Activated CD8-positive, alpha-beta memory T cell treated with anti-CD3 and anti-CD28 coated beads for 36 hours (primary cell): ENCODE data around the gene C22orf31. TPM values are rescaled to one million over a fixed set of nuclear protein-coding genes. Genes with fewer than 3 reads are reported as not detected.
"Not testable (repeated sequence)": the region's sequence is repeated elsewhere in the genome, so short reads cannot be mapped to it uniquely, and the experiment has no call there.

Experiments
- CTCF ChIA-PET: fragments of 350-600 bp; sonication (Branson Sonifier 250); formaldehyde crosslinking; loops from one replicate; lab custom pipeline; 2021; ENCODE audit warnings: antibody characterized with exemption; lab: Charles Lee
- POLR2A ChIA-PET: fragments of 350-600 bp; sonication (Branson Sonifier 250); formaldehyde crosslinking; loops from one replicate; lab custom pipeline; 2021; ENCODE audit warnings: antibody characterized with exemption; lab: Charles Lee
- total RNA-seq, 2 experiments: library from RNA; stranded (reverse); gene quantifications; one replicate each; pipeline ENCODE4 v1.2.3, GENCODE V29; 2021

The C22orf31 gene
- total RNA-seq, 2 experiments from 2014 or later = not detected

DNA sequence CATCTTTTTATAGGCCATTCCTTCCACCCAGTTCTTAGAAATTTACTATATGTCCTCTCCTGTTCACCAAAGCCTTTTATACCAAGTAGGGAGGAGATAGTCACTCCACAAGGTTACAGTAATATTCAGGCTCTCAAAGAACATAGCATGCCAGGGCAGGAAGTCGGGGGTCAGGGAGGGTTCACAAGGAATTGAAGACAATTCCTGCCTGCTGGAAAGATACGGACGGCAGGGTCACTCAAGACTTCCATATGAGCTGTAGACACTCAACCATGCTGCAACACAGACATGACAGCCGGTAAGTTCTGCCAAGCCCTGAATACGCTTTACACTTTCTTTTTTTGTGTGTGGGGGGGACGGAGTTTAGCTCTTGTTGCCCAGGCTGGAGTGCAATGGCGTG is 700 bp downstream of the C22orf31 start:
- POLR2A ChIA-PET = no interaction called here
- CTCF ChIA-PET = no interaction called here

- ChIA-PET CTCF (no interaction called here), POLR2A (no interaction called here)
Observed at GRCh38 chr22:29060251-29060869, 1.3 kb downstream of the C22orf31 start.

- ChIA-PET POLR2A (no interaction called here), CTCF (no interaction called here)
Observed at GRCh38 chr22:29056472-29056871, 5.2 kb downstream of the C22orf31 start.

GRCh38 chr22:29055192-29055830 is 6.3 kb downstream of the C22orf31 start:
- ChIA-PET CTCF (no interaction called here), POLR2A (no interaction called here)

GRCh38 chr22:29054251-29054767 is 7.3 kb downstream of the C22orf31 start:
- POLR2A ChIA-PET = no interaction called here

GRCh38 chr22:29053048-29053702 is 8.5 kb downstream of the C22orf31 start:
- ChIA-PET CTCF (no interaction called here), POLR2A (no interaction called here)

More at GRCh38 chr22:29054251-29054767, 7.3 kb downstream of the C22orf31 start:
- CTCF ChIA-PET = no interaction called here

GRCh38 chr22:29050457-29050856 is 11.2 kb downstream of the C22orf31 start:
- CTCF ChIA-PET = interaction anchor here (0.8 kb wide), 1 partner anchor 104 kb away, joined by 3 read pairs; no protein-coding TSS in a partner anchor
- POLR2A ChIA-PET = no interaction called here

- POLR2A ChIA-PET = no interaction called here
Observed at GRCh38 chr22:29049655-29050263, 11.9 kb downstream of the C22orf31 start.

DNA sequence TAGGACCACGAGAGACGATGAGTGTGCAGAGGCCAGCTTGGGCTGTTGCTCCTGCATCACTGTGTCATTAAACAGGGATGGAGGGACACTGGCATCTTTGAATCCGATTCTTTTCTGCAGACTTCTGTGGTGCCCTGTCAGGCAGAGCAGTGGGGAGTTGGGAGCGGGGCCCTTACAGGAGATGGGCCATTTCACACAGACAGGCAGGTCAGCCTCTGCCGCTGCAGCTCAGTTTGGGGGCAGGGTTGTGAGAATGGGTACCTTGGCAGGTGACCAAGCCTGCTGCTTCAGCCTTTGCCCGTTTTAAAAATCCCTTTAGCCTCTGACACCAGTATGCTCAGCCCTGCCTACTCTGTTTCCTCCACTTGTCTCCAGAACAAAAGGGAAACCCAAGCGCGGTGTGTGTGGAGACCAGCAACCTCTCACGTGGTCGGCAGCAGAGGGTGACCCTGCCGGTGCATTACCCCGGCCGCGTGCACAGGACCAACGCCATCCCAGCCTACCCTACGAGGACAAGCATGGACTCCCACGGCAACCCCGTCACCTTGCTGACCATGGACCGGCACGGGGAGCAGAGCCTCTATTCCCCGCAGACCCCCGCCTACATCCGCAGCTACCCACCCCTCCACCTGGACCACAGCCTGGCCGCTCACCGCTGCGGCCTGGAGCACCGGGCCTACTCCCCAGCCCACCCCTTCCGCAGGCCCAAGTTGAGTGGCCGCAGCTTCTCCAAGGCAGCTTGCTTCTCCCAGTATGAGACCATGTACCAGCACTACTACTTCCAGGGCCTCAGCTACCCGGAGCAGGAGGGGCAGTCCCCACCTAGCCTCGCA is 12.6 kb downstream of the C22orf31 start:
- POLR2A ChIA-PET = no interaction called here
- CTCF ChIA-PET = no interaction called here

More at GRCh38 chr22:29049655-29050263, 11.9 kb downstream of the C22orf31 start:
- CTCF ChIA-PET = interaction anchor here (0.6 to 0.8 kb wide), 2 partner anchors 104 to 196 kb away, joined by 3 read pairs; no protein-coding TSS in a partner anchor

DNA sequence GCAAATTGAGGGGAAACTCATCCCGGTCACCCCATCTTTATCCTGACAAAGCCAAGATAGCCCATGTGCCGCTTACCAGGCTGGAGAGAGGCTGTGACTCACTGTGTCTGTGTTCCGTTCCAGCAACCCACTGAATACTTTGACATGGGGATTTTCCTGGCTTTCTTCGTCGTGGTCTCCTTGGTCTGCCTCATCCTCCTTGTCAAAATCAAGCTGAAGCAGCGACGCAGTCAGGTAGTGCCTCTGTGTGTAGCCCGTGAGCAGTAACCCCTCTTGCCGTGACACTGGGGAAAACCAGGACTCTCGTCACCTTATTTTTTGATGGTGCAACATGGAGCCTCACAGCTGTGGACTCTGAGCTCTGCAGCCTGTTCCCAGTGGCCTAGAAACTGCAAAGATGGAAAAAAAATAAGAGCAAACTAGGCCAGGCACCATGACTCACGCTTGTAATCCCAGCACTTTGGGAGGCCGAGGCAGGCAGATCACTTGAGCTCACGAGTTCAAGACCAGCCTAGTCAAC is 16.9 kb downstream of the C22orf31 start:
- CTCF ChIA-PET = interaction anchor here (1.6 kb wide), 1 partner anchor 189 kb away, joined by 4 read pairs; no protein-coding TSS in a partner anchor

GRCh38 chr22:29043906-29044575 is 17.6 kb downstream of the C22orf31 start:
- POLR2A ChIA-PET = no interaction called here

More for the DNA sequence above, 16.9 kb downstream of the C22orf31 start:
- POLR2A ChIA-PET = interaction anchor here (0.6 kb wide), 1 partner anchor 46 kb away, joined by 3 read pairs; no protein-coding TSS in a partner anchor

DNA sequence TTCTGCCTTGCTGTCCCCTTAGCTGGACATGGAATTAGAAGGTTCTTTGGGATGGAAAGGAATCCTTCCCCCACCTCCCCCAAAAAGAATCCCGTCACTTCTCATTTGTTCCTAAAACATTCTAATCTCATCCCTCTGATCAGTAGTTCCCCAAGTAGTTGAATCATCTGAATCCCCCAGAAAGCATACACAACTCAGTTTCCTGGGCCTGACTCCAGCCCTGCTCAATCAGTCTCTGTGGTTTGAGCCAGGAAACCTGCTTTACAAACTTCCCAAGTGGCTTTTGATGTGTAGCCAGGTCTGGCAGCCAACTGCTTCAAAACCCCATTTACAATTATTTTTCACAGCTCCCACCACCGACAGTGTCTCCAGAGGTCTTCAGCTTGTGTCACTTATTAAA is 20.2 kb downstream of the C22orf31 start:
- CTCF ChIA-PET = interaction anchor here (0.6 to 3.7 kb wide), 9 partner anchors 10 to 441 kb away, joined by 3 to 28 read pairs (median 6); no protein-coding TSS in a partner anchor
- POLR2A ChIA-PET = no interaction called here

More at GRCh38 chr22:29043906-29044575, 17.6 kb downstream of the C22orf31 start:
- CTCF ChIA-PET = interaction anchor here (2.1 kb wide), 1 partner anchor 188 kb away, joined by 5 read pairs; no protein-coding TSS in a partner anchor

- ChIA-PET CTCF (interaction anchor here (0.7 to 3.7 kb wide), 14 partner anchors 9 to 472 kb away, joined by 3 to 28 read pairs (median 4); no protein-coding TSS in a partner anchor), POLR2A (no interaction called here)
Observed at GRCh38 chr22:29040385-29041275, 21.0 kb downstream of the C22orf31 start.

DNA sequence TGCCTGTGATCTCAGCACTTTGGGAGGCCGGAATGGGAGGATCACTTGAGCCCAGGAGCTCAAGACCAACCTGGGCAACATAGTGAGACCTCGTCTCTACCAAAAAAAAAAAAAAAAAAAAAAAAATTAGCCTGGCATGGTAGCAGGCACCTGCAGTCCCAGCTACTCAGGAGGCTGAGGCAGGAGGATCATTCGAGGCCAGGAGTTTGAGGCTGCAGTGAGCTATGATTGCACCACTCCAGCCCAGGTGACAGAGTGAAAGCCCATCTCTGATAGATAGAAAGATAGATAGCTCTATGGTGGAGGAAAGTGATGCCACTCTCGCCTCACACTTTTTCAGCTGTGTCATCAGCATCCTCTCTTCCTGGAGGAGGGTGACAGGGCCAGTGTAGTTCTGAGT is 21.9 kb downstream of the C22orf31 start:
- POLR2A ChIA-PET = not testable (repeated sequence)
- CTCF ChIA-PET = interaction anchor here (0.7 to 3.7 kb wide), 4 partner anchors 19 to 231 kb away, joined by 3 to 28 read pairs (median 4); no protein-coding TSS in a partner anchor

- POLR2A ChIA-PET = no interaction called here
- CTCF ChIA-PET = interaction anchor here (0.7 to 3.7 kb wide), 4 partner anchors 20 to 232 kb away, joined by 4 to 28 read pairs (median 4); no protein-coding TSS in a partner anchor
Observed at GRCh38 chr22:29039148-29039547, 22.5 kb downstream of the C22orf31 start.

GRCh38 chr22:29037340-29037932 is 24.2 kb downstream of the C22orf31 start:
- POLR2A ChIA-PET = interaction anchor here (0.5 kb wide), 1 partner anchor 319 kb away, joined by 3 read pairs; no protein-coding TSS in a partner anchor
- CTCF ChIA-PET = interaction anchor here (1.3 kb wide), 1 partner anchor 182 kb away, joined by 6 read pairs; no protein-coding TSS in a partner anchor
